HCT116 (cell line): ENCODE data around the gene MRPL45. TPM values are rescaled to one million over a fixed set of nuclear protein-coding genes. Genes with fewer than 3 reads are reported as not detected.

Experiments
- ATAC-seq: fragments of 200-7000 bp; cut with Tn5 transposase; 2 replicates; pipeline ENCODE4 v1.9.1; 2020; ENCODE audit warnings: mild to moderate bottlenecking, moderate library complexity
- BruUV-seq: library from RNA; stranded (reverse); fragments of 400-500 nt; replicated peaks from 2 replicates; lab custom pipeline; 2021; lab: Mats Ljungman, UMichigan
- CTCF ChIA-PET: fragments of 300-600 bp; sonication (Branson Sonifier 250); formaldehyde crosslinking; loops from one replicate; lab custom pipeline; 2021; ENCODE audit warnings: antibody characterized with exemption; lab: Charles Lee
- POLR2A ChIA-PET: fragments of 300-600, 350-600 bp; sonication (Branson Sonifier 250); formaldehyde crosslinking; loops from one replicate; lab custom pipeline; 2021; ENCODE audit warnings: antibody characterized with exemption; lab: Charles Lee
- RAD21 ChIA-PET, 2 experiments: fragments of 300-600 bp; sonication (Branson Sonifier 250); formaldehyde crosslinking; loops; one replicate each; lab custom pipeline; 2023; ENCODE audit warnings: low total read pairs in 2 of 2; ENCODE audit not compliant: uncharacterized antibody in 2 of 2, unreplicated experiment in 2 of 2, low non-redundant PET in 1 of 2; lab: Charles Lee
- DNase-seq: peaks from one replicate; pipeline ENCODE4 v3.0.0-alpha.2; 2010; ENCODE audit warnings: low read depth, low spot score
- H2AFZ ChIP-seq: fragments of 200-600 bp; shearing (Covaris generic), sonication (generic); 2 replicates; pipeline ENCODE4 v1.6.1; 2017; ENCODE audit warnings: low read depth, mixed run types, mixed read lengths, antibody characterized with exemption, low read length; ENCODE audit not compliant: poor library complexity, severe bottlenecking
- H3K27ac ChIP-seq: 2 replicates; pipeline ENCODE4 v1.5.1; 2012; ENCODE audit warnings: low read depth, low read length
- H3K27me3 ChIP-seq: fragments of 200-600 bp; sonication (generic); 2 replicates; pipeline ENCODE4 v1.6.1; 2016; ENCODE audit warnings: mixed run types, low read length, mixed read lengths; ENCODE audit not compliant: insufficient read depth
- H3K36me3 ChIP-seq, 2 experiments: fragments of 200-500 bp in 1 of 2; fragments of 200-600 bp in 1 of 2; sonication (Bioruptor generic) in 1 of 2; sonication (generic) in 1 of 2; 2 replicates each; pipeline versions ENCODE4 v1.5.1 to v1.6.1; 2014 to 2016; ENCODE audit warnings: low read length in 2 of 2, inconsistent platforms in 1 of 2, mixed read lengths in 1 of 2, mixed run types in 1 of 2; ENCODE audit not compliant: insufficient read depth in 2 of 2, control insufficient read depth in 1 of 2
- H3K4me1 ChIP-seq, 2 experiments: fragments of 200-600 bp in 1 of 2; sonication (generic) in 1 of 2; 2 replicates each; pipeline versions ENCODE4 v1.5.1 to v1.6.1; 2012 to 2017; ENCODE audit warnings: low read length in 2 of 2, inconsistent platforms in 1 of 2, mild to moderate bottlenecking in 1 of 2, mixed read lengths in 1 of 2, mixed run types in 1 of 2, moderate library complexity in 1 of 2; ENCODE audit not compliant: insufficient read depth in 2 of 2, control insufficient read depth in 1 of 2
- H3K4me2 ChIP-seq: fragments of 200-600 bp; sonication (generic); 2 replicates; pipeline ENCODE4 v1.6.1; 2017; ENCODE audit warnings: mixed run types, low read length, mixed read lengths
- H3K4me3 ChIP-seq, 2 experiments: fragments of 200-600 bp in 1 of 2; sonication (generic) in 1 of 2; replicated peaks in 1 of 2; 2 replicates each; pipeline ENCODE4 v1.5.1; 2011 to 2016; ENCODE audit warnings: low read length in 2 of 2, control low read depth in 1 of 2, low read depth in 1 of 2, mild to moderate bottlenecking in 1 of 2, mixed read lengths in 1 of 2, mixed run types in 1 of 2
- H3K79me2 ChIP-seq: fragments of 200-600 bp; sonication (generic); 2 replicates; pipeline ENCODE4 v1.6.1; 2017; ENCODE audit warnings: mild to moderate bottlenecking, mixed run types, low read length, moderate library complexity, mixed read lengths; ENCODE audit not compliant: insufficient read depth
- H3K9ac ChIP-seq: fragments of 200-600 bp; sonication (generic); 2 replicates; pipeline ENCODE4 v1.6.1; 2016; ENCODE audit warnings: low read length, mixed read lengths
- H3K9me2 ChIP-seq: fragments of 200-600 bp; sonication (generic), shearing (Covaris generic); 2 replicates; pipeline ENCODE4 v1.6.1; 2017; ENCODE audit warnings: mixed run types, mild to moderate bottlenecking, moderate library complexity; ENCODE audit not compliant: insufficient read depth
- H3K9me3 ChIP-seq, 2 experiments: fragments of 200-500 bp in 1 of 2; fragments of 200-600 bp in 1 of 2; sonication (Bioruptor generic) in 1 of 2; sonication (generic) in 1 of 2; 2 replicates each; pipeline ENCODE4 v1.6.1; 2014 to 2017; ENCODE audit warnings: low read length in 2 of 2, mixed read lengths in 2 of 2, inconsistent platforms in 1 of 2, low read depth in 1 of 2, mild to moderate bottlenecking in 1 of 2, mixed run types in 1 of 2, moderate library complexity in 1 of 2; ENCODE audit not compliant: control insufficient read depth in 1 of 2, insufficient read depth in 1 of 2
- H4K20me1 ChIP-seq: fragments of 200-600 bp; sonication (generic), shearing (Covaris generic); 2 replicates; pipeline ENCODE4 v1.6.1; 2017; ENCODE audit warnings: mixed run types, mild to moderate bottlenecking, moderate library complexity; ENCODE audit not compliant: insufficient read depth
- CBX3 ChIP-seq: IDR thresholded peaks from 2 replicates; pipeline ENCODE4 v1.6.1; 2012; ENCODE audit warnings: low read depth
- EGR1 ChIP-seq: IDR thresholded peaks from 2 replicates; pipeline ENCODE4 v1.6.1; 2012; ENCODE audit warnings: low read depth
- EZH2 ChIP-seq: fragments of 200-600 bp; sonication (generic); IDR thresholded peaks from 2 replicates; pipeline ENCODE4 v1.6.1; 2017; ENCODE audit warnings: antibody characterized with exemption, mixed run types
- EZH2phosphoT487 ChIP-seq: fragments of 200-600 bp; IDR thresholded peaks from 2 replicates; pipeline ENCODE4 v1.6.1; 2018; ENCODE audit warnings: antibody characterized with exemption, borderline replicate concordance
- JUND ChIP-seq: IDR thresholded peaks from 2 replicates; pipeline ENCODE4 v1.6.1; 2012
- POLR2A ChIP-seq: IDR thresholded peaks from 2 replicates; pipeline ENCODE4 v1.7.0; 2011; ENCODE audit warnings: borderline replicate concordance; ENCODE audit not compliant: insufficient read depth, insufficient read length; ENCODE audit errors: extremely low read depth
- POLR2AphosphoS5 ChIP-seq: IDR thresholded peaks from 2 replicates; pipeline ENCODE4 v1.6.1; 2011; ENCODE audit warnings: mild to moderate bottlenecking, low read depth, low read length, moderate library complexity
- RAD21 ChIP-seq: IDR thresholded peaks from 2 replicates; pipeline ENCODE4 v1.6.1; 2012; ENCODE audit warnings: low read depth, mild to moderate bottlenecking
- SIN3A ChIP-seq: IDR thresholded peaks from 2 replicates; pipeline ENCODE4 v1.6.1; 2012; ENCODE audit warnings: low read depth
- SP1 ChIP-seq: IDR thresholded peaks from 2 replicates; pipeline ENCODE4 v1.6.1; 2012; ENCODE audit warnings: low read depth
- TCF7L2 ChIP-seq: IDR thresholded peaks from 2 replicates; pipeline ENCODE4 v1.7.0; 2011; ENCODE audit warnings: borderline replicate concordance, inconsistent platforms; ENCODE audit not compliant: insufficient read depth, insufficient read length; ENCODE audit errors: extremely low read depth
- ZNF274 ChIP-seq: fragments of 200-500 bp; sonication (Bioruptor generic); IDR thresholded peaks from 2 replicates; pipeline ENCODE4 v1.6.1; 2014; ENCODE audit warnings: mild to moderate bottlenecking, low read depth, low read length, inconsistent platforms
- intact Hi-C: fragments of 100-400 bp; cut with micrococcal nuclease; formaldehyde crosslinking; loops from 2 replicates; pipeline ENCODE4 v1.10.0; 2022
- total RNA-seq: library from RNA; stranded (reverse); gene quantifications from one replicate; pipeline ENCODE4 v1.2.1, GENCODE V29; 2021; ENCODE audit not compliant: unreplicated experiment
- TF ChIP-seq, protein P1 (sequence below): IDR thresholded peaks from 2 replicates; pipeline ENCODE4 v1.6.1; 2012
- TF ChIP-seq, protein P2 (sequence below): IDR thresholded peaks from 2 replicates; pipeline ENCODE4 v1.6.1; 2012; ENCODE audit warnings: low read depth

The MRPL45 gene
- total RNA-seq, 1 experiment from 2014 or later = 76.1 TPM

GRCh38 chr17:38324772-38325171 is 27.8 kb downstream of the MRPL45 start (continued):
- no peak for TF ChIP-seq CBX3
- TF ChIP-seq EZH2 = no peak
- no peak for TF ChIP-seq SP1
- no peak for TF ChIP-seq EZH2phosphoT487

DNA sequence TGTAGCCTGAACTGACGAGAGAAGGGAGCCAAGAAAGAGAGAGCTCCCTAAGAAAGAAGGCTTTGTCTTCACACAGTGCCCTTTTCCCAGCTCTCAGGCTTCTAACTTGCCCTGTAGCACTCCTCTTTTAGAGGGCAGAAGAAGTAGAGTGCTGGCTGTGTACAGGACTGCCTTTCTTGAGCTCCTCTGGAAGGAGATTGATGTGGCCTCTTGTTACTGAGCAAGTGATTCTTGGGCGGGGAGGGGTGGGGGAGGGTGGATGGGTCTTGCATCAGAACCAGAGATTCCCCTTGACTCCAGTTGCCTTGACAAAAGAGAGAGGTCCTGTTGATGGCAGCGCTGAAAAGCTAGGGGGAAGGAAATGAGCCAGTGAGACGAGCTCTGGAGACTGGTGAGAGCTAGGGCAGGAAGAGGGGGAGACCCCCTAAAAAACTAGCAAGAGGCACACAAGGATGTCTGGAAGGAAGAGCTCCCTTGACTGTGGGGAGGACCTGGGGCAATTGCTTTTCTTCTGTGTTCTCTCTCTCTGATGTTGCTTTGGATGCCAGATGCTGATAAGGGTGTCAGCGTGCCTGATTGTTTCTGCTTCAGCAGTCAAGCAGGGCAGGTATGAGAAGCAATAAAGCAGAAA is 28.4 kb downstream of the MRPL45 start:
- ChIA-PET RAD21 (no interaction called here), CTCF (interaction anchor here (1.0 to 2.5 kb wide), 3 partner anchors 8 to 24 kb away, joined by 3 to 14 read pairs (median 4); no protein-coding TSS in a partner anchor), POLR2A (interaction anchor here (0.6 kb wide), 1 partner anchor 21 kb away, joined by 4 read pairs; no protein-coding TSS in a partner anchor)
- no peak overlapping the region for H2AFZ ChIP-seq
- H3K36me3 ChIP-seq = peaks cover 10% of the 10 kb centered on the region in 2 experiments
- H3K79me2 ChIP-seq = no peaks in the 10 kb centered on the region
- H3K4me3 ChIP-seq = no peak overlapping the region
- DNase-seq = no peak
- no peaks in the 10 kb centered on the region for H4K20me1 ChIP-seq
- H3K4me2 ChIP-seq = no peak overlapping the region
- H3K9me2 ChIP-seq = no peaks in the 10 kb centered on the region
- ATAC-seq = no peak
- no peak overlapping the region for H3K27ac ChIP-seq
- TSS peak; percentile 13 for BruUV-seq
- no peak for TF ChIP-seq CBX3
- H3K9me3 ChIP-seq = no peaks in the 10 kb centered on the region
- H3K9ac ChIP-seq = no peak overlapping the region
- H3K4me1 ChIP-seq = no peaks in the 10 kb centered on the region
- no peaks in the 10 kb centered on the region for H3K27me3 ChIP-seq
- intact Hi-C loops = no loop called here

DNA sequence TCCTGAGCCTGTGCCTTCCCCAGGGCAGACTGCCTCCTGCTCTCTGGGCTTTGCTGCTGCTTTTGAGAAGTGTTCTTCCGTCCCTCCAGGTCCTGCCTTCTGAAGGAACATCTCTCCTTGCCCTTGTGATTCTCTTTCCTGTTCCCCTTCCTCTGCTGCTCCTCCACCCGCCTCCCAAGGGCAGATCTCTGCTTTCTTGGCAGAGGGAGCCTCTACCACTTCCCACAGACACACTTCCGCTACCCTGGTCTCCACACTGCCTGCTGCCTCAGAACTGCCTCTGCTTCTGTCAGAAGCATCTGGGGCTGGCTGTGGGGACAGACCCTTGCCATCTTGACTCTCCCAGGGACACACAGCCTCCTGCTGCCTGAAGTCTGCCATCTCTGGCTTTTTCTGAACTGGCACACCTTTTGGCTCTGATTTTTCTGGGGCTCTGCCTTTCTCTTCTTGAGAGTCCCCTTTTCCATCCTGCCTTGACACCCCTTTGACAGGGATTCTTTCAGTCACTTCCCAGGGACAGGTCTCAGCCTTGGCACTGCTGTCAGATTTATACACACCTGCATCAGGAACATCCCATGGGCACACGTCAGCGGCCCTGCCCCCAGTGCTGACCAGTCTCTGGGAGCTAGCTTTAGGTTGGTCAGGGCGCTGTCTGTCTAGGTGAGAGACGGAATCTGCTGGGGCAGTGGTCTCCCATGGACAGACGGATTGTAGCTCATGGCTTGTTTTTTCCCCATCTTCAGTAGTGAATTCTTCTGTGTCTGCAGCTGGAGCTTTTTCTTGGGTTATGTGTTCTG is 30.2 kb downstream of the MRPL45 start:
- Histone ChIP-seq H3K27me3 (no peaks in the 10 kb centered on the region), H3K4me1 (no peaks in the 10 kb centered on the region), H3K9ac (no peak overlapping the region), H3K9me3 (no peaks in the 10 kb centered on the region), H3K9me2 (no peaks in the 10 kb centered on the region), H4K20me1 (no peaks in the 10 kb centered on the region), H3K4me3 (no peak overlapping the region), H3K36me3 (peaks cover 7 to 10% of the 10 kb centered on the region in 2 experiments), H3K79me2 (no peaks in the 10 kb centered on the region), H3K4me2 (no peak overlapping the region), H3K27ac (no peak overlapping the region), H2AFZ (no peak overlapping the region)
- ATAC-seq = no peak
- no peak for DNase-seq
- POLR2A ChIA-PET = no interaction called here
- RAD21 ChIA-PET = no interaction called here
- BruUV-seq = no TSS peak
- CTCF ChIA-PET = interaction anchor here (0.6 kb wide), 1 partner anchor 10 kb away, joined by 3 read pairs; no protein-coding TSS in a partner anchor
- intact Hi-C loops = no loop called here
- TF ChIP-seq JUND = no peak
- TF ChIP-seq ZNF274 = no peak
- TF ChIP-seq CBX3 = no peak
- TF ChIP-seq SIN3A = no peak
- no peak for TF ChIP-seq POLR2AphosphoS5
- TF ChIP-seq POLR2A = no peak
- TF ChIP-seq TCF7L2 = no peak
- TF ChIP-seq EGR1 = no peak
- TF ChIP-seq, protein P1, sequence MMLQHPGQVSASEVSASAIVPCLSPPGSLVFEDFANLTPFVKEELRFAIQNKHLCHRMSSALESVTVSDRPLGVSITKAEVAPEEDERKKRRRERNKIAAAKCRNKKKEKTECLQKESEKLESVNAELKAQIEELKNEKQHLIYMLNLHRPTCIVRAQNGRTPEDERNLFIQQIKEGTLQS = no peak
- TF ChIP-seq, protein P2, sequence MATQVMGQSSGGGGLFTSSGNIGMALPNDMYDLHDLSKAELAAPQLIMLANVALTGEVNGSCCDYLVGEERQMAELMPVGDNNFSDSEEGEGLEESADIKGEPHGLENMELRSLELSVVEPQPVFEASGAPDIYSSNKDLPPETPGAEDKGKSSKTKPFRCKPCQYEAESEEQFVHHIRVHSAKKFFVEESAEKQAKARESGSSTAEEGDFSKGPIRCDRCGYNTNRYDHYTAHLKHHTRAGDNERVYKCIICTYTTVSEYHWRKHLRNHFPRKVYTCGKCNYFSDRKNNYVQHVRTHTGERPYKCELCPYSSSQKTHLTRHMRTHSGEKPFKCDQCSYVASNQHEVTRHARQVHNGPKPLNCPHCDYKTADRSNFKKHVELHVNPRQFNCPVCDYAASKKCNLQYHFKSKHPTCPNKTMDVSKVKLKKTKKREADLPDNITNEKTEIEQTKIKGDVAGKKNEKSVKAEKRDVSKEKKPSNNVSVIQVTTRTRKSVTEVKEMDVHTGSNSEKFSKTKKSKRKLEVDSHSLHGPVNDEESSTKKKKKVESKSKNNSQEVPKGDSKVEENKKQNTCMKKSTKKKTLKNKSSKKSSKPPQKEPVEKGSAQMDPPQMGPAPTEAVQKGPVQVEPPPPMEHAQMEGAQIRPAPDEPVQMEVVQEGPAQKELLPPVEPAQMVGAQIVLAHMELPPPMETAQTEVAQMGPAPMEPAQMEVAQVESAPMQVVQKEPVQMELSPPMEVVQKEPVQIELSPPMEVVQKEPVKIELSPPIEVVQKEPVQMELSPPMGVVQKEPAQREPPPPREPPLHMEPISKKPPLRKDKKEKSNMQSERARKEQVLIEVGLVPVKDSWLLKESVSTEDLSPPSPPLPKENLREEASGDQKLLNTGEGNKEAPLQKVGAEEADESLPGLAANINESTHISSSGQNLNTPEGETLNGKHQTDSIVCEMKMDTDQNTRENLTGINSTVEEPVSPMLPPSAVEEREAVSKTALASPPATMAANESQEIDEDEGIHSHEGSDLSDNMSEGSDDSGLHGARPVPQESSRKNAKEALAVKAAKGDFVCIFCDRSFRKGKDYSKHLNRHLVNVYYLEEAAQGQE = no peak
- TF ChIP-seq RAD21 = no peak
- TF ChIP-seq EZH2 = no peak
